Inflammatory macrophage (primary cell): Measurements from ENCODE around the gene LDLRAD4.
"Not testable (repeated sequence)": the region's sequence is repeated elsewhere in the genome, so short reads cannot be mapped to it uniquely, and the experiment has no call there.

ENCODE experiments used
- DNase-seq, 2 donors: peaks; one replicate each; pipeline ENCODE4 v3.0.0-alpha.2; 2020 to 2022

The LDLRAD4 gene

GRCh38 chr18:13646633-13647032 lies 428.1 kb downstream of the LDLRAD4 start:
- no peak for DNase-seq

DNA sequence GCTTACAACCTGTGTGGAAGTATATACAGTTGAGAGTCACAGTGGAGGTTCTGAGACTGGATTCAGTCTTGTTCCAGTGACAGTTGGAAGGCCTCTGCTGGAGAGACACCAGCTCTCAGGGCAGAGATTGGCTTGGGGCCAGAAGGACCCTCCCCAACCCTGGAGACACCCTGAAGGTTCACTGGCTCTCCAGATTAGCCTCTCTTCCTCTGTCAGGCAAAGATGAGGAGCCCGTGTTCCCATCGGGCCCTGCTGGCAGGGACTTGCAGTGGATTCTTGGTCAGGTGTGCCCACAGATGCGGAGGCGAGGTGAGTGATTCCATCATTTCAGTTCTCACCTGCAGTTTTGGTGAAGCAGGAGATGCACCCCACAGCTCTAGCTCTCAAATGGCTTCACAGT lies 429.2 kb downstream of the LDLRAD4 start:
- DNase-seq, result no peak

- DNase-seq, result no peak
These were observed 431.1 kb downstream of the LDLRAD4 start for GRCh38 chr18:13649397-13650390.

DNA sequence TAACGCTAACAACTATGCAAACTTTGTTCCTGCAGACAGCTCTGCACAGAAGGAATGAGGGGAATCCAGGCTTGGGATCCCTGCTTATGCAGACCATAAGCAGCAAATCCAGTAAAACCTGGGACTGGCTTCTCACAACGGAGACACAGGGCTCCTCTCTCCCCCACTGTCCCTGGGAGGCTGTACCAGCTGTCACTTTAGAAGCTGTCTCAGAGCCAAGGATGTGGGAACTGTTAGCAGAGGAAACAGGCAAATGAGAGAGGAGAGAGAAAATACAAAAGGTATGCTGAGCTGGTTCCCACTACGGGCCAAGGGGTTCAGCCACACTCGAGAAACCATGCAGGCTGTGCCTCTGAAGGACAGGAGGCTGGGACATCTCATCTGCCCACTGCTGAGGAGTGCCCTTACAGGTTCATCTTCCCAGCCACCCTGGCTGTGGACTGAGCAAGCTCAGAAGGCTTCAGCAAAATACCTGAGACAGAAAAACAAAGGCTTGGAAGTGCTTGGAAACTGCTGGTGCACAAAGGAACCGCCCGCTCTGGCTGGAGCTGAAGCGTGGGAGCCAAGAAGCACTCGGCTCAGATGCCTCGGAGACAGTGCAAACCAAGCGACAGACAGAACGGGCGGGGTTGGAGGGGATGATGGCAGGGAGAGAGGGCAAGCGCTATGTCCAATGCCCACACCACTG lies 435.3 kb downstream of the LDLRAD4 start:
- DNase-seq, result no peak

DNA sequence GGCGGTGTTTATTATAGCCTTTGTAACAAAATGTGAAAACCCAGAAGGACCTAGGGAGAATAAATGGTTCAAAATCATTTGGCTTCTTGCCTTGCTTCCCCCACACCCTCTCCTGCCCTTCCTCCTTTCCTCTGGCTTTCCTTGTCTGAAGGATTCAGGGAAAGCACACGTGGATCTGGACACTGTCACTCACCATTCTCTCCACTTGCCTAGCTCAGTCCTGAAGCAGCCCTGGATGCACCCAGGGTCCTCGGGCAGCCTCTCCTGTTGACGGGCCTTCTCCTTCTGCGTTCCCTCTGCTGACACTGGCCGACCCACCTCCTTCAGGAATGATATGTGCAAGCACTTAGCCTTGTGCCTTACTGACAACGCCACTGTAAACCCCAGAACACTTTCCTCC lies 439.4 kb downstream of the LDLRAD4 start:
- DNase-seq, result no peak

DNA sequence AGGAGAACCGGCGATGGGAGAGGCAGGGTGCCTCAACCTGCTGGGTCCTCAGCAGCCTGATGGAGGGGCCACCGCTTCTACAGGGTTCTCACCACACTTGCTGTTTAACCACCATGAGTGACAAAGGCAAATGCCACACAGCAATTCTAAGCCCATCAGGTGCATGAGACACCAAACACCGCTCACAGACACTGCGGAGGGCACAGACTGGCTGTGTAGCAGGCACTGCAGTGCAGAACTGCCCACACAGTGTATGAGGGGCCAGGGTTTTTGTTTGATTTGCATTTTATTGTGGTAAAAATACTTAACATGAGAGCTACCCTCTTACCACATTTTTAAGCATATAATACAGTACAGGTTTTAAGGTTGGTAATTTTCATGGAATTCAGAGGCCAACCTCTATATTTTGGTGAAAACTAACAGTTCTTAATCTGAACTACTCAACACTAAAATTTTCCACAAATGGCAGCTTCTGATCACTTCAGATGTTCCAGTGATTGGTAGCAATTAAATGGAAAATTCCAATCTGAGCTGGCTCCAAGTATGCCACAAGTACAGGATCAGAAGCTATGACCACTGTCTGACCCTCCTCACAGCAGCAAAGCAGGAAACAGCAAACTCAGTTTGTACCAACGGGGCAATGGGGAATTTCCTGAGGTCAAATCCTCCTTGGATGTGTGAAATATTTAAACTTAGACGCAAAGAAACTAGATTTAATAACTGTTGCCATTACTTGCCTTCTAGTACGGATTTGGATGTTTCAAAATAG lies 440.1 kb downstream of the LDLRAD4 start:
- no peak for DNase-seq

DNA sequence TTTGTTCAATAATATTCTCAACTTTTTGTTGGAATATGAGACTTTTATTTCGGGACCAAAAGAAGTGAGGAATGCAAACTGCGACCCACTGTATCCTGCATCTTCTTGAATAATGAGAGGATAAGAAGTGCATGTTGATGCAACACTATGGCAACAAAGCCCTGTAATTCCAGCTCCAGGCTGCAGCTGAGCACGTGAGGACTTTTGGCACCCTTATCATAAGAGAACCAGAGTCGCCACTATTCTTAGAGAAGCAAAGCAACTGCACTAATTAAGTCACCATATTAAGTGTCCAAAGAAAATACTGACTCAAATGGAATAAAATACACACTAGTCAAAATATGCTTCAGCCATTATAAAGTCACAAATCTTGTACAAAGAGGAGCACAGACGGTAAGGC lies 441.9 kb downstream of the LDLRAD4 start:
- no peak for DNase-seq

GRCh38 chr18:13661051-13661778 lies 442.7 kb downstream of the LDLRAD4 start:
- no peak for DNase-seq

- no peak for DNase-seq
These were observed 443.3 kb downstream of the LDLRAD4 start for GRCh38 chr18:13661779-13662256.

DNA sequence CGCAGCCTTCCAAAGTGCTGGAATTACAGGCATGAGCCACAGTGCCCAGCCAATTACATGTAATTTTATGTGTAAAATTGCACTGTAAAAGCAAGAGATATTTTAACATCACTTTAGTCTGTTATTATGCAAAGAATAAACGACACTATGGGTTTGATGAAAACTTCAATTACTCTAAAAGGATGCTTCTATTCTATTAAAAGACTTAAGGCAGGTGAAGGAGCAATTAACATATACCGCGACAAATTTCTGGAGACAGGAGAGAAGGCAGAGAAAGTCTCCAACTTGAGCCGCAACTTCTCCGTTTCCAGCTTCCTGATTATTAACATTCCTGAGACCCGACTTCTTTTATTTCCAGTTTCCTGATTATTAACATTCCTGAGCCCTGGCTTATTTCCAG lies 454.1 kb downstream of the LDLRAD4 start:
- no peak for DNase-seq

GRCh38 chr18:13676471-13676870 lies 457.9 kb downstream of the LDLRAD4 start:
- DNase-seq, result no peak

- DNase-seq, result not testable (repeated sequence)
These were observed 458.8 kb downstream of the LDLRAD4 start for GRCh38 chr18:13677350-13677749.

GRCh38 chr18:13680612-13681011 lies 462.1 kb downstream of the LDLRAD4 start:
- DNase-seq, result no peak

DNA sequence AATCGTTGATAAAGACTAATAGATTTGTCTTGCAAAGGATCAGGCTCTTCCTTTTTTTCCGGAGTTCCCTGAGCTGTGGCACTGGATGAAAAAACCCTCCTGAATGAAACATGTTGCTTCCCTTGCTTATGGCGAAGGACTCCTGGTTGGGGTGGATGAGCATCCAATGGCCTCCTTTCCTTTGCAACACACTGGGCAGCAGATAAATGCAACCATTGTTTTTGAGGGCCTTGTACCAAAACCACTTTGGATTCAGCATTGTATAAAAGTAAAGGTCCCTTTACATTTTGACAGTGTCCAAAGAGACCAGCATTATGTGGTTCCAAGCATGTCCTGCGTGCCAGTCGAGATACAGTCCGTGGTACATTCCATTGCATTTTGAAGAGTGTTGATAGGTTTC lies 463.1 kb downstream of the LDLRAD4 start:
- DNase-seq, result no peak

GRCh38 chr18:13684546-13684945 lies 466.0 kb downstream of the LDLRAD4 start:
- DNase-seq, result no peak

- DNase-seq, result no peak
These were observed 469.9 kb downstream of the LDLRAD4 start for GRCh38 chr18:13688191-13689136.

DNA sequence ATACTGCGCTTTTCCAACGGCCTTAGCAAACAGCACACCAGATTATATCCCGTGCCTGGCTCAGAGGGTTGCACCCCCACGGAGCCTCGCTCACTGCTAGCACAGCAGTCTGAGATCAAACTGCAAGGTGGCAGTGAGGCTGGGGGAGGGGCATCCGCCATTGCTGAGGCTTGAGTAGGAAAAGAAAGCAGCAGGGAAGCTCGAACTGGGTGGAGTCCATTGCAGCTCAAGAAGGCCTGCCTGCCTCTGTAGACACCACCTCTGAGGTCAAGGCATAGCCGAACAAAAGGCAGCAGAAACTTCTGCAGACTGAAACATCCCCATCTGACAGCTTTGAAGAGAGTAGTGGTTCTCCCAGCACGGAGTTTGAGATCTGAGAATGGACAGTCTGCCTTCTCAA lies 471.5 kb downstream of the LDLRAD4 start:
- not testable (repeated sequence) for DNase-seq

GRCh38 chr18:13695337-13695736 lies 476.8 kb downstream of the LDLRAD4 start:
- not testable (repeated sequence) for DNase-seq

DNA sequence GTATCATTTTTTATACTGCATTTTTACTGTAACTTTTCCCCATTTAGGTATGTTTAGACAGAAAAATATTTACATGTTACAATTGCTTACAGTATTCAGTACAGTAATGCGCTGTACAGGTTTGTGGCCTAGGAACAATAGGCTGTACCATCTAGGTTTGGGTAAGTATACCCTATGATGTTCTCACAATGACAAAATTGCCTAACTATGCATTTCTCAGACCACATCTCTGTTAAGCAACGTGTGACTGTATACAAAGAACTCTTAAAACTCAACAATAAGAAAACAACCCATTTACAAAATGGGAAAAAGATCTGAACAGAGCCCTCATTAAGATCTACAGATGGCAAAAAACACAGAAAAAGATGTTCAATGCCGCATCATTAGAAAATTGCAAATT lies 478.4 kb downstream of the LDLRAD4 start:
- no peak for DNase-seq

DNA sequence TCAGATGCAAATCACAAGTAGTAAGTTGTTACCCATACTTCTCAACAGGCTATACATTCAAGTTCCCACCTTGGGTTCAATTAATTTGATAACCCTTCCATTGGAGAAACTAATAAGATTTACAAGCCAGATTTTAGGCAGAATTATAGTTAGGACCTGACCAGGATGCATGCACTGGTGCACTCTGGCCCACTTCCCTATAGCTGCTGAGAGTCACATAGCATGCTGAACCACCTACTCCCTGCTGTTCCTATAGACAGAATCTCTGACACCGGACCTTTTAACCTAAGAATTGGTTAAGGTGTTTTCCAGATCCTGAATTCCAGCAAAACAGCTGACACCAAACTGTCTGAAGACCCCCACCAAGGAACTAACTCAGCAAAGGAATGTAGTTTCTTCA lies 481.6 kb downstream of the LDLRAD4 start:
- no peak for DNase-seq
